COR-L47 (cell line): Measurements from ENCODE around the gene PKD2.
"Not testable (repeated sequence)": the region's sequence is repeated elsewhere in the genome, so short reads cannot be mapped to it uniquely, and the experiment has no call there.

Experiments used
- DNase-seq: peaks from one replicate; lab custom pipeline; 2025; lab: John Stamatoyannopoulos, UW

Gene PKD2

GRCh38 chr4:88070031-88070430 lies 62.6 kb downstream of the PKD2 start:
- DNase-seq: no peak

- DNase-seq: no peak
Observed at GRCh38 chr4:88075336-88075735, 67.9 kb downstream of the PKD2 start.

- DNase-seq: no peak
Observed at GRCh38 chr4:88077911-88078524, 70.6 kb downstream of the PKD2 start.

GRCh38 chr4:88078579-88078978 lies 71.1 kb downstream of the PKD2 start:
- DNase-seq: no peak

- DNase-seq: no peak
Observed at GRCh38 chr4:88080626-88081025, 73.2 kb downstream of the PKD2 start.

GRCh38 chr4:88087004-88087403 lies 79.6 kb downstream of the PKD2 start:
- no peak for DNase-seq

GRCh38 chr4:88090898-88091297 lies 83.5 kb downstream of the PKD2 start:
- DNase-seq: no peak

- no peak for DNase-seq
Observed at GRCh38 chr4:88091378-88091777, 83.9 kb downstream of the PKD2 start.

- DNase-seq: no peak
Observed at GRCh38 chr4:88093874-88094273, 86.4 kb downstream of the PKD2 start.

- no peak for DNase-seq
Observed at GRCh38 chr4:88097301-88097700, 89.9 kb downstream of the PKD2 start.

GRCh38 chr4:88097781-88098180 lies 90.3 kb downstream of the PKD2 start:
- no peak for DNase-seq

- DNase-seq: no peak
Observed at GRCh38 chr4:88098993-88099752, 91.7 kb downstream of the PKD2 start.

- DNase-seq: no peak
Observed at GRCh38 chr4:88101165-88101564, 93.7 kb downstream of the PKD2 start.

GRCh38 chr4:88102026-88102425 lies 94.6 kb downstream of the PKD2 start:
- DNase-seq: no peak

- peak; percentile 40 for DNase-seq
Observed at GRCh38 chr4:88104902-88105610, 97.6 kb downstream of the PKD2 start.

- no peak for DNase-seq
Observed at GRCh38 chr4:88106205-88106604, 98.8 kb downstream of the PKD2 start.

- DNase-seq: no peak
Observed at GRCh38 chr4:88107406-88108107, 100.1 kb downstream of the PKD2 start.

GRCh38 chr4:88108108-88108465 lies 100.7 kb downstream of the PKD2 start:
- not testable (repeated sequence) for DNase-seq

- no peak for DNase-seq
Observed at GRCh38 chr4:88108747-88109122, 101.3 kb downstream of the PKD2 start.

GRCh38 chr4:88109123-88109881 lies 101.9 kb downstream of the PKD2 start:
- no peak for DNase-seq

GRCh38 chr4:88110826-88111225 lies 103.4 kb downstream of the PKD2 start:
- DNase-seq: no peak

- no peak for DNase-seq
Observed at GRCh38 chr4:88112856-88113255, 105.4 kb downstream of the PKD2 start.
